KMS-11 (cell line): ENCODE results near the gene TLE4.

Source experiments
- H2AFZ ChIP-seq: fragments of 200-600 bp; sonication (generic); 2 replicates; pipeline ENCODE4 v1.6.1; 2016; ENCODE audit warnings: antibody characterized with exemption, mixed run types, low read depth
- H3K27ac ChIP-seq: fragments of 200-600 bp; sonication (generic); 2 replicates; pipeline ENCODE4 v1.6.1; 2016; ENCODE audit warnings: mild to moderate bottlenecking, mixed run types
- H3K27me3 ChIP-seq: fragments of 200-600 bp; sonication (generic); 2 replicates; pipeline ENCODE4 v1.6.1; 2017; ENCODE audit warnings: mild to moderate bottlenecking, low read depth, mixed run types, moderate library complexity; ENCODE audit not compliant: insufficient read depth
- H3K36me3 ChIP-seq: fragments of 200-600 bp; sonication (generic); 2 replicates; pipeline ENCODE4 v1.6.1; 2017; ENCODE audit warnings: mild to moderate bottlenecking, mixed run types; ENCODE audit not compliant: insufficient read depth
- H3K4me1 ChIP-seq: fragments of 200-600 bp; sonication (generic); 2 replicates; pipeline ENCODE4 v1.6.1; 2016; ENCODE audit warnings: mild to moderate bottlenecking, low read depth, mixed run types; ENCODE audit not compliant: poor library complexity, severe bottlenecking
- H3K4me2 ChIP-seq: fragments of 200-600 bp; sonication (generic); 2 replicates; pipeline ENCODE4 v1.7.0; 2016; ENCODE audit warnings: mild to moderate bottlenecking, mixed run types
- H3K4me3 ChIP-seq: fragments of 200-600 bp; sonication (generic); IDR thresholded peaks from 2 replicates; pipeline ENCODE4 v1.6.1; 2017; ENCODE audit warnings: low read depth, low read length, mixed read lengths; ENCODE audit not compliant: insufficient read depth
- H3K79me2 ChIP-seq: fragments of 200-600 bp; sonication (generic); 2 replicates; pipeline ENCODE4 v1.6.1; 2016; ENCODE audit warnings: low read depth, mixed run types; ENCODE audit not compliant: insufficient read depth
- H3K9ac ChIP-seq: fragments of 200-600 bp; sonication (generic); 2 replicates; pipeline ENCODE4 v1.6.1; 2016; ENCODE audit warnings: mild to moderate bottlenecking, mixed run types
- H4K20me1 ChIP-seq: fragments of 200-600 bp; sonication (generic); 2 replicates; pipeline ENCODE4 v1.6.1; 2016; ENCODE audit warnings: mild to moderate bottlenecking, mixed run types; ENCODE audit not compliant: insufficient read depth
- CTCF ChIP-seq: fragments of 200-600 bp; sonication (generic); conservative IDR thresholded peaks from 2 replicates; pipeline ENCODE4 v1.6.1; 2017; ENCODE audit warnings: low read depth, mild to moderate bottlenecking, antibody characterized with exemption, low read length, moderate library complexity, mixed read lengths

Gene TLE4

GRCh38 chr9:79684059-79684458 lies 112.3 kb downstream of the TLE4 start:
- no peaks in the 10 kb centered on the region for H4K20me1 ChIP-seq
- no peak overlapping the region for H2AFZ ChIP-seq
- no peak overlapping the region for H3K4me2 ChIP-seq

DNA sequence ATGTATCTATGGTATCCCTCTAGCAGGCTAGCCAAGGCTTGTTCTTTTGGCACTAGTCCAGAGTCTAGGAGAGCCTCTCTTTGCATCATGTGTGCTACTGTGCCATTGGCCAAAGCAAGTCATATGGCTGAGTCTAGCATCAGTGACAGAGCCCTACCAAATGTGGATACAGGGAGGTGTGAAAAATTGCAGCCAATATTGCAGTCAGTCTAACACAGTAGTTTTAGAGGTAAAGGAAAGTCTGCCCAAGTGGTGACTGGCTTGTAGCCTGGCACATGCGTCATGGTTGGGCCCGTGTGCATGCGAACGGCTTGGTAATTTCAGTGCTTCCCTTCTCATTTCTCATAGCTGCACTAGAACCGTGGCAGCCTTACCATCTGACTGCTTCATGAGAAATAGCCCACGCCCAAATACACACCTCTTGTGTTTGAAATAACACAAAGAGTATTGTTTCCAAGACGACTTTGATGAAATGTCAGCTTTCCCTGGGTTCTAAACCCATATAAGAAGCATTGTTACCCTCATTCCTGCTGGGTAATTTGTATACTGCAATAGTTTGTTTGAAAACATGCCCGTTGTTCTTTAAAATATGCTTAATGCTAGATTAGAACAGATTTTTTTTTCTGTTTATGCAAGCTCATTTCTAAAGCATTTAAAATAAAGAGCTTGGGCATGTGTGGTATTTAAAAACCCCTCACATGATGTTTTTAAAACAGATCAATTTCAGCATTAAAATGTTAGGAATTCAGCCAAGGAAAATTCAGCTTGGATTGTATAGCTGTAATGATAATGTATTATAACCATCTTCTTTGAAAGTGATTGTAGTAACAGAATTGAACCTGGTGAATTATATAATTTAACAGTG lies 113.2 kb downstream of the TLE4 start:
- no peaks in the 10 kb centered on the region for H3K4me1 ChIP-seq
- no peak overlapping the region for H3K27ac ChIP-seq
- H3K9ac ChIP-seq: no peak overlapping the region
- H3K36me3 ChIP-seq: no peaks in the 10 kb centered on the region
- H2AFZ ChIP-seq: no peak overlapping the region
- H3K4me2 ChIP-seq: no peak overlapping the region
- H4K20me1 ChIP-seq: no peaks in the 10 kb centered on the region
- H3K4me3 ChIP-seq: no peak overlapping the region
- H3K27me3 ChIP-seq: no peaks in the 10 kb centered on the region
- TF ChIP-seq CTCF: no peak
- H3K79me2 ChIP-seq: no peaks in the 10 kb centered on the region

More at GRCh38 chr9:79684059-79684458, 112.3 kb downstream of the TLE4 start:
- no peaks in the 10 kb centered on the region for H3K4me1 ChIP-seq
- H3K4me3 ChIP-seq: no peak overlapping the region
- H3K79me2 ChIP-seq: no peaks in the 10 kb centered on the region
- H3K36me3 ChIP-seq: no peaks in the 10 kb centered on the region
- no peaks in the 10 kb centered on the region for H3K27me3 ChIP-seq
- H3K27ac ChIP-seq: no peak overlapping the region
- TF ChIP-seq CTCF: no peak
- H3K9ac ChIP-seq: no peak overlapping the region

DNA sequence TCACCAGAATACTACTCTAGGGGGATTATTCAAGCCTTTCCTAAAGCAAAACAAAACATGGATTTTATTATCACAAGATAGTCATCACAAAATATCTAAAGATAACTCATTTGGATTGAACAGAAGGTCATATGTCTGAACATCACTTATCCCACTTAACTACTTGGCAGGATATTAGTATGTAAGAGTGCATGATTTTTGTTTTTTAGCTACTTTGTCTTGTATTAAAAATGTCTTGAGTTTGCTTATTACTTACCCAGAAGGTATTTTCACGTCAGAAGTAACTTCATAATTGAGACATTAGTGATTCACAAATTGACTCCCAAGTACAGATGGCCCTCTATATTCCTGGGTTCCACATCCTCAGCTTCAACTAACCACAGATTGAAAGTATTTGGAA lies 113.8 kb downstream of the TLE4 start:
- no peak for TF ChIP-seq CTCF
- Histone ChIP-seq H2AFZ (no peak overlapping the region), H3K27ac (no peak overlapping the region), H3K4me3 (no peak overlapping the region), H3K4me1 (no peaks in the 10 kb centered on the region), H3K9ac (no peak overlapping the region), H3K79me2 (no peaks in the 10 kb centered on the region), H3K27me3 (no peaks in the 10 kb centered on the region), H4K20me1 (no peaks in the 10 kb centered on the region), H3K36me3 (no peaks in the 10 kb centered on the region), H3K4me2 (no peak overlapping the region)

DNA sequence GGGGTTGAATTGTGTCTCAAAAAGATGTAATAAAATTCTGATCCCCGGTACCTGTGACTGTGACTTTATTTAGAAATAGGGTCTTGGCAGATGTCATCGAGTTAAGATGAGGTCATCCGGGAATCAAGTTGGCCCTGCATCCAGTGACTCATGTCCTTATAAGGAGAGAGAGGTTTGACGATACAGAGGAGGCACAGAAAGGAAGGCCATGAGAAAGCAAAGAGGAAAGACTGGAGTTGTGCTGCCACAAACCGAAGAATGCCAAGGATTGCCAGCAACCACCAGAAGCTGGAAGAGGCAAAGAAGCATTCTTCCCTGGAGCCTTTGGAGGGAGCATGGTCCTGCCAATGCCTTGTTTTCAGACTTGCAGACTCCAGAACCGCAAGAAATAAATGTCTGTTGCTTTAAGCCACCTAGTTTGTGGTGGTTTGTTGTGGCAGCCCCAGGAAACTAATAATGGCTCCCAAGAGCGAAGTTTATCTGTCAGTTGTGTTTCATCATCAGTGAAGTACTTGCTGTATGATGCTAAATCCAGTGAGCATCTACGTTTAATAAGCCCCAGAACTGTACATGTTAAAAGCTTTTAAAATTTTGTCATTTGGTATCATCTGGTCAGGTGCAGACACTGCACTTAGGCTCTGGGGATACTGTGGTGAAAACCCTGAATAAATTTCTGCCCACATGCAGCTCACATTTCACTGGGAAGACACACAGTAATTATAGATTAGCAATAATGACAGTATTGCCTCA lies 114.8 kb downstream of the TLE4 start:
- TF ChIP-seq CTCF: no peak
- Histone ChIP-seq H3K9ac (no peak overlapping the region), H3K4me1 (no peaks in the 10 kb centered on the region), H2AFZ (no peak overlapping the region), H4K20me1 (no peaks in the 10 kb centered on the region), H3K79me2 (no peaks in the 10 kb centered on the region), H3K4me2 (no peak overlapping the region), H3K36me3 (no peaks in the 10 kb centered on the region), H3K27me3 (no peaks in the 10 kb centered on the region), H3K4me3 (no peak overlapping the region), H3K27ac (no peak overlapping the region)
